ENCODE data around the gene GPC2.

Gene GPC2

GRCh38 chr7:100158229-100159098 lies 18.7 kb downstream of the GPC2 start, which contains the start of gene TRAPPC14:
Gene TRAPPC14, minus strand, starts transcription at chr7:100158723. Its CDS starts 224 bp downstream, at chr7:100158499.
- Histone ChIP-seq H4K5ac (ENCODE audit: low read length) (no peak within 1 kb of the TSS), H3K23ac (ENCODE audit: low read length) (peak within 1 kb of the TSS; percentile 45), H2BK5ac (ENCODE audit: low read length) (no peak within 1 kb of the TSS), H3K4me2 (ENCODE audit: low read length) (peak within 1 kb of the TSS; percentile 79), H3K9ac (ENCODE audit: low read length) (peak within 1 kb of the TSS; percentile 92), H3K4ac (ENCODE audit: low read depth, low read length) (peak within 1 kb of the TSS; percentile 83), H3K56ac (ENCODE audit: low read length) (peak within 1 kb of the TSS; percentile 86), H3K27ac (ENCODE audit: low read depth, low read length) (peak within 1 kb of the TSS; percentile 79), H3K79me2 (ENCODE audit: control insufficient read depth, insufficient read depth, low read length) (no peaks in the 10 kb centered on the region), H3K4me3 (ENCODE audit: low read length) (peak within 1 kb of the TSS; percentile 84), H3K27me3 (ENCODE audit: insufficient read depth, low read length, poor library complexity) (no peaks in the 10 kb centered on the region), H3K4me1 (ENCODE audit: control insufficient read depth, low read depth, low read length) (peaks cover 12% of the 10 kb centered on the region), H2BK120ac (ENCODE audit: low read depth, low read length) (peak within 1 kb of the TSS; percentile 17), H3K18ac (ENCODE audit: low read length) (peak within 1 kb of the TSS; percentile 42), H4K8ac (ENCODE audit: low read depth, low read length) (peak within 1 kb of the TSS; percentile 42), H2AK5ac (ENCODE audit: low read length) (peak within 1 kb of the TSS; percentile 9), H2BK15ac (replicated peaks; ENCODE audit: low read depth) (no peak within 1 kb of the TSS), H3K79me1 (ENCODE audit: low read length) (peaks cover 15% of the 10 kb centered on the region), H3K36me3 (ENCODE audit: control insufficient read depth, insufficient read depth, low read length) (peaks cover 11% of the 10 kb centered on the region)
- WGBS (ENCODE audit: extremely low coverage, insufficient coverage, low lambda C conversion rate) = no CpG with 5 or more reads among the region's 87 CpGs
- peak; percentile 94 for DNase-seq

GRCh38 chr7:100157334-100158228 lies 19.6 kb downstream of the GPC2 start:
- DNase-seq = peak; percentile 89
- peak overlapping the region; percentile 79 for H3K27ac ChIP-seq (ENCODE audit: low read depth, low read length)
- no CpG with 5 or more reads among the region's 32 CpGs for WGBS (ENCODE audit: extremely low coverage, insufficient coverage, low lambda C conversion rate)

GRCh38 chr7:100157069-100157333 lies 20.2 kb downstream of the GPC2 start:
- no peak overlapping the region for H3K4me3 ChIP-seq (ENCODE audit: low read length)
- no peak overlapping the region for H3K23ac ChIP-seq (ENCODE audit: low read length)
- no peaks in the 10 kb centered on the region for H3K27me3 ChIP-seq (ENCODE audit: insufficient read depth, low read length, poor library complexity)
- peak overlapping the region; percentile 79 for H3K56ac ChIP-seq (ENCODE audit: low read length)
- H3K4ac ChIP-seq (ENCODE audit: low read depth, low read length) = no peak overlapping the region
- no peak for DNase-seq
- peak overlapping the region; percentile 92 for H3K9ac ChIP-seq (ENCODE audit: low read length)
- H4K8ac ChIP-seq (ENCODE audit: low read depth, low read length) = no peak overlapping the region
- WGBS (ENCODE audit: extremely low coverage, insufficient coverage, low lambda C conversion rate) = no CpG with 5 or more reads among the region's 5 CpGs
- H2BK15ac ChIP-seq (replicated peaks; ENCODE audit: low read depth) = no peak overlapping the region
- peaks cover 12% of the 10 kb centered on the region for H3K4me1 ChIP-seq (ENCODE audit: control insufficient read depth, low read depth, low read length)
- no peak overlapping the region for H4K5ac ChIP-seq (ENCODE audit: low read length)
- no peak overlapping the region for H3K18ac ChIP-seq (ENCODE audit: low read length)
- H3K36me3 ChIP-seq (ENCODE audit: control insufficient read depth, insufficient read depth, low read length) = peaks cover 11% of the 10 kb centered on the region
- no peak overlapping the region for H2BK120ac ChIP-seq (ENCODE audit: low read depth, low read length)
- H3K27ac ChIP-seq (ENCODE audit: low read depth, low read length) = peak overlapping the region; percentile 18
- H3K79me2 ChIP-seq (ENCODE audit: control insufficient read depth, insufficient read depth, low read length) = no peaks in the 10 kb centered on the region
- no peak overlapping the region for H2BK5ac ChIP-seq (ENCODE audit: low read length)
- no peak overlapping the region for H2AK5ac ChIP-seq (ENCODE audit: low read length)
- H3K4me2 ChIP-seq (ENCODE audit: low read length) = peak overlapping the region; percentile 31
- peaks cover 15% of the 10 kb centered on the region for H3K79me1 ChIP-seq (ENCODE audit: low read length)

More at GRCh38 chr7:100157334-100158228, 19.6 kb downstream of the GPC2 start:
- H4K8ac ChIP-seq (ENCODE audit: low read depth, low read length) = no peak overlapping the region
- peak overlapping the region; percentile 42 for H3K18ac ChIP-seq (ENCODE audit: low read length)
- H3K79me2 ChIP-seq (ENCODE audit: control insufficient read depth, insufficient read depth, low read length) = no peaks in the 10 kb centered on the region
- H3K4me1 ChIP-seq (ENCODE audit: control insufficient read depth, low read depth, low read length) = peaks cover 12% of the 10 kb centered on the region
- peak overlapping the region; percentile 79 for H3K4me2 ChIP-seq (ENCODE audit: low read length)
- peak overlapping the region; percentile 92 for H3K9ac ChIP-seq (ENCODE audit: low read length)
- H2BK120ac ChIP-seq (ENCODE audit: low read depth, low read length) = peak overlapping the region; percentile 17
- peak overlapping the region; percentile 9 for H2AK5ac ChIP-seq (ENCODE audit: low read length)
- no peak overlapping the region for H4K5ac ChIP-seq (ENCODE audit: low read length)
- peak overlapping the region; percentile 84 for H3K4me3 ChIP-seq (ENCODE audit: low read length)
- peaks cover 15% of the 10 kb centered on the region for H3K79me1 ChIP-seq (ENCODE audit: low read length)
- H3K4ac ChIP-seq (ENCODE audit: low read depth, low read length) = peak overlapping the region; percentile 83
- H3K56ac ChIP-seq (ENCODE audit: low read length) = peak overlapping the region; percentile 86
- H3K36me3 ChIP-seq (ENCODE audit: control insufficient read depth, insufficient read depth, low read length) = peaks cover 11% of the 10 kb centered on the region
- H2BK15ac ChIP-seq (replicated peaks; ENCODE audit: low read depth) = no peak overlapping the region
- H2BK5ac ChIP-seq (ENCODE audit: low read length) = no peak overlapping the region
- H3K23ac ChIP-seq (ENCODE audit: low read length) = peak overlapping the region; percentile 45
- H3K27me3 ChIP-seq (ENCODE audit: insufficient read depth, low read length, poor library complexity) = no peaks in the 10 kb centered on the region

GRCh38 chr7:100156331-100157068 lies 20.7 kb downstream of the GPC2 start:
- peak overlapping the region; percentile 92 for H3K9ac ChIP-seq (ENCODE audit: low read length)
- no peaks in the 10 kb centered on the region for H3K27me3 ChIP-seq (ENCODE audit: insufficient read depth, low read length, poor library complexity)
- H3K79me2 ChIP-seq (ENCODE audit: control insufficient read depth, insufficient read depth, low read length) = no peaks in the 10 kb centered on the region
- H2BK5ac ChIP-seq (ENCODE audit: low read length) = no peak overlapping the region
- WGBS (ENCODE audit: extremely low coverage, insufficient coverage, low lambda C conversion rate) = no CpG with 5 or more reads among the region's 16 CpGs
- H2BK120ac ChIP-seq (ENCODE audit: low read depth, low read length) = no peak overlapping the region
- H3K56ac ChIP-seq (ENCODE audit: low read length) = peak overlapping the region; percentile 79
- no peak overlapping the region for H3K23ac ChIP-seq (ENCODE audit: low read length)
- peaks cover 15% of the 10 kb centered on the region for H3K79me1 ChIP-seq (ENCODE audit: low read length)
- peaks cover 12% of the 10 kb centered on the region for H3K4me1 ChIP-seq (ENCODE audit: control insufficient read depth, low read depth, low read length)
- H3K4me3 ChIP-seq (ENCODE audit: low read length) = no peak overlapping the region
- no peak overlapping the region for H2AK5ac ChIP-seq (ENCODE audit: low read length)
- no peak overlapping the region for H3K4ac ChIP-seq (ENCODE audit: low read depth, low read length)
- peaks cover 11% of the 10 kb centered on the region for H3K36me3 ChIP-seq (ENCODE audit: control insufficient read depth, insufficient read depth, low read length)
- no peak overlapping the region for H4K8ac ChIP-seq (ENCODE audit: low read depth, low read length)
- H3K4me2 ChIP-seq (ENCODE audit: low read length) = peak overlapping the region; percentile 31
- peak; percentile 70 for DNase-seq
- peak overlapping the region; percentile 18 for H3K27ac ChIP-seq (ENCODE audit: low read depth, low read length)
- H3K18ac ChIP-seq (ENCODE audit: low read length) = no peak overlapping the region
- no peak overlapping the region for H2BK15ac ChIP-seq (replicated peaks; ENCODE audit: low read depth)
- no peak overlapping the region for H4K5ac ChIP-seq (ENCODE audit: low read length)

GRCh38 chr7:100155553-100156317 lies 21.4 kb downstream of the GPC2 start:
- no peak overlapping the region for H2AK5ac ChIP-seq (ENCODE audit: low read length)
- H3K56ac ChIP-seq (ENCODE audit: low read length) = no peak overlapping the region
- H3K9ac ChIP-seq (ENCODE audit: low read length) = no peak overlapping the region
- peaks cover 12% of the 10 kb centered on the region for H3K4me1 ChIP-seq (ENCODE audit: control insufficient read depth, low read depth, low read length)
- H2BK120ac ChIP-seq (ENCODE audit: low read depth, low read length) = no peak overlapping the region
- H3K27ac ChIP-seq (ENCODE audit: low read depth, low read length) = no peak overlapping the region
- no peak overlapping the region for H3K18ac ChIP-seq (ENCODE audit: low read length)
- H4K5ac ChIP-seq (ENCODE audit: low read length) = no peak overlapping the region
- no peak overlapping the region for H3K4ac ChIP-seq (ENCODE audit: low read depth, low read length)
- H4K8ac ChIP-seq (ENCODE audit: low read depth, low read length) = no peak overlapping the region
- no peak overlapping the region for H3K23ac ChIP-seq (ENCODE audit: low read length)
- peaks cover 11% of the 10 kb centered on the region for H3K36me3 ChIP-seq (ENCODE audit: control insufficient read depth, insufficient read depth, low read length)
- H2BK15ac ChIP-seq (replicated peaks; ENCODE audit: low read depth) = no peak overlapping the region
- no CpG with 5 or more reads among the region's 20 CpGs for WGBS (ENCODE audit: extremely low coverage, insufficient coverage, low lambda C conversion rate)
- no peak for DNase-seq
- H3K4me2 ChIP-seq (ENCODE audit: low read length) = no peak overlapping the region
- H3K27me3 ChIP-seq (ENCODE audit: insufficient read depth, low read length, poor library complexity) = no peaks in the 10 kb centered on the region
- peaks cover 15% of the 10 kb centered on the region for H3K79me1 ChIP-seq (ENCODE audit: low read length)
- H2BK5ac ChIP-seq (ENCODE audit: low read length) = no peak overlapping the region
- H3K4me3 ChIP-seq (ENCODE audit: low read length) = no peak overlapping the region
- H3K79me2 ChIP-seq (ENCODE audit: control insufficient read depth, insufficient read depth, low read length) = no peaks in the 10 kb centered on the region
